Measurements from ENCODE around the gene MBNL1.
"Not testable (repeated sequence)": the region's sequence is repeated elsewhere in the genome, so short reads cannot be mapped to it uniquely, and the experiment has no call there.

Gene MBNL1

GRCh38 chr3:152357587-152357986, 88.9 kb downstream of the MBNL1 start:
- in situ Hi-C loops (cut with MboI; ENCODE audit: low pct_unique_long_range_greater_than_20kb, low sequenced_read_pairs) = no loop called here
- no peak for DNase-seq

- DNase-seq = no peak
- in situ Hi-C loops (cut with MboI; ENCODE audit: low pct_unique_long_range_greater_than_20kb, low sequenced_read_pairs) = no loop called here
These were observed 90.9 kb downstream of the MBNL1 start for GRCh38 chr3:152359385-152360248.

- no peak for DNase-seq
- in situ Hi-C loops (cut with MboI; ENCODE audit: low pct_unique_long_range_greater_than_20kb, low sequenced_read_pairs) = no loop called here
These were observed 91.6 kb downstream of the MBNL1 start for GRCh38 chr3:152360302-152360701.

- DNase-seq = no peak
These were observed 92.2 kb downstream of the MBNL1 start for GRCh38 chr3:152360966-152361365.

GRCh38 chr3:152362086-152362485, 93.4 kb downstream of the MBNL1 start:
- in situ Hi-C loops (cut with MboI; ENCODE audit: low pct_unique_long_range_greater_than_20kb, low sequenced_read_pairs) = no loop called here
- DNase-seq = no peak

More at GRCh38 chr3:152360966-152361365, 92.2 kb downstream of the MBNL1 start:
- in situ Hi-C loops (cut with MboI; ENCODE audit: low pct_unique_long_range_greater_than_20kb, low sequenced_read_pairs) = no loop called here

- DNase-seq = no peak
These were observed 95.5 kb downstream of the MBNL1 start for GRCh38 chr3:152364237-152364636.

GRCh38 chr3:152365126-152365525, 96.4 kb downstream of the MBNL1 start:
- DNase-seq = no peak
- in situ Hi-C loops (cut with MboI; ENCODE audit: low pct_unique_long_range_greater_than_20kb, low sequenced_read_pairs) = no loop called here

More at GRCh38 chr3:152364237-152364636, 95.5 kb downstream of the MBNL1 start:
- in situ Hi-C loops (cut with MboI; ENCODE audit: low pct_unique_long_range_greater_than_20kb, low sequenced_read_pairs) = no loop called here

GRCh38 chr3:152365766-152366593, 97.3 kb downstream of the MBNL1 start:
- in situ Hi-C loops (cut with MboI; ENCODE audit: low pct_unique_long_range_greater_than_20kb, low sequenced_read_pairs) = no loop called here
- no peak for DNase-seq

GRCh38 chr3:152367192-152367591, 98.5 kb downstream of the MBNL1 start:
- in situ Hi-C loops (cut with MboI; ENCODE audit: low pct_unique_long_range_greater_than_20kb, low sequenced_read_pairs) = not testable (repeated sequence)
- peak; percentile 24 for DNase-seq

- DNase-seq; in situ Hi-C loops (cut with MboI; ENCODE audit: low pct_unique_long_range_greater_than_20kb, low sequenced_read_pairs): not testable (repeated sequence)
These were observed 103.9 kb downstream of the MBNL1 start for GRCh38 chr3:152372633-152373032.

- in situ Hi-C loops (cut with MboI; ENCODE audit: low pct_unique_long_range_greater_than_20kb, low sequenced_read_pairs) = no loop called here
- no peak for DNase-seq
These were observed 104.7 kb downstream of the MBNL1 start for GRCh38 chr3:152373379-152373778.

- in situ Hi-C loops (cut with MboI; ENCODE audit: low pct_unique_long_range_greater_than_20kb, low sequenced_read_pairs) = no loop called here
- DNase-seq = no peak
These were observed 105.7 kb downstream of the MBNL1 start for GRCh38 chr3:152374262-152374990.

- peak; percentile 24 for DNase-seq
- in situ Hi-C loops (cut with MboI; ENCODE audit: low pct_unique_long_range_greater_than_20kb, low sequenced_read_pairs) = no loop called here
These were observed 106.8 kb downstream of the MBNL1 start for GRCh38 chr3:152375546-152375945.

GRCh38 chr3:152376351-152377183, 107.8 kb downstream of the MBNL1 start:
- DNase-seq = peak; percentile 99

GRCh38 chr3:152377184-152377570, 108.4 kb downstream of the MBNL1 start:
- no peak for DNase-seq
- in situ Hi-C loops (cut with MboI; ENCODE audit: low pct_unique_long_range_greater_than_20kb, low sequenced_read_pairs) = no loop called here

More at GRCh38 chr3:152376351-152377183, 107.8 kb downstream of the MBNL1 start:
- in situ Hi-C loops (cut with MboI; ENCODE audit: low pct_unique_long_range_greater_than_20kb, low sequenced_read_pairs) = no loop called here

GRCh38 chr3:152379415-152380042, 110.8 kb downstream of the MBNL1 start:
- in situ Hi-C loops (cut with MboI; ENCODE audit: low pct_unique_long_range_greater_than_20kb, low sequenced_read_pairs) = no loop called here
- no peak for DNase-seq

- in situ Hi-C loops (cut with MboI; ENCODE audit: low pct_unique_long_range_greater_than_20kb, low sequenced_read_pairs) = no loop called here
- DNase-seq = no peak
These were observed 111.3 kb downstream of the MBNL1 start for GRCh38 chr3:152380043-152380442.

- in situ Hi-C loops (cut with MboI; ENCODE audit: low pct_unique_long_range_greater_than_20kb, low sequenced_read_pairs) = no loop called here
- no peak for DNase-seq
These were observed 113.2 kb downstream of the MBNL1 start for GRCh38 chr3:152381881-152382295.
